Adrenal gland (tissue), 5 donors: ENCODE measurements around the gene PTGER4.

Experiments used
- CTCF ChIP-seq, 6 experiments: fragments of 450-650 bp in 4 of 6; fragments of 200-600 bp in 2 of 6; sonication (generic) in 1 of 6; IDR thresholded peaks; 1 replicate in 5 of 6; 2 replicates in 1 of 6; pipeline versions ENCODE4 v1.5.1 to v1.8.0; 2016 to 2021; ENCODE audit warnings: antibody characterized with exemption in 6 of 6, mild to moderate bottlenecking in 2 of 6, moderate library complexity in 1 of 6
- POLR2A ChIP-seq, 2 donors: fragments of 450-650 bp; IDR thresholded peaks; one replicate each; pipeline ENCODE4 v1.6.1; 2017; ENCODE audit warnings: antibody characterized with exemption in 2 of 2, mild to moderate bottlenecking in 2 of 2, moderate library complexity in 1 of 2
- donor health status: DM: no; HTN: no; CAD: no.

GRCh38 chr5:40716590-40716989 lies 36.9 kb downstream of the PTGER4 start:
- TF ChIP-seq CTCF (IDR thresholded peaks at IDR 0.05) (no peak), POLR2A (IDR thresholded peaks at IDR 0.05) (no peak)
